B cell (primary cell): Measurements from ENCODE around the gene MFRP. TPM values are rescaled to one million over a fixed set of nuclear protein-coding genes. Genes with fewer than 3 reads are reported as not detected.
A peak's percentile ranks its signal among the peaks of the same experiment; 100 is the strongest.

ENCODE experiments used
- ATAC-seq: fragments of 200-7000 bp; cut with Tn5 transposase; one replicate; pipeline ENCODE4 v1.10.0; 2021; ENCODE audit warnings: low read depth, mild to moderate bottlenecking, moderate number of reproducible peaks, moderate library complexity
- CTCF ChIA-PET: fragments of 350-600 bp; sonication (Branson Sonifier 250); formaldehyde crosslinking; loops from one replicate; lab custom pipeline; 2021; ENCODE audit warnings: antibody characterized with exemption, inconsistent platforms; lab: Charles Lee
- POLR2A ChIA-PET: fragments of 350-600 bp; sonication (Branson Sonifier 250); formaldehyde crosslinking; loops from one replicate; lab custom pipeline; 2021; ENCODE audit warnings: antibody characterized with exemption; lab: Charles Lee
- DNase-seq: peaks from one replicate; pipeline ENCODE4 v3.0.0; 2013
- H2AFZ ChIP-seq: 2 replicates; pipeline ENCODE4 v1.6.1; 2012; ENCODE audit warnings: mild to moderate bottlenecking, low read depth, low read length; ENCODE audit not compliant: insufficient read depth, poor library complexity, severe bottlenecking
- H3K27ac ChIP-seq, 2 donors: 1 replicate in 1 of 2; 2 replicates in 1 of 2; pipeline ENCODE4 v1.5.1; 2012 to 2013; ENCODE audit warnings: low read length in 2 of 2, mild to moderate bottlenecking in 2 of 2, moderate library complexity in 1 of 2
- H3K27me3 ChIP-seq, 4 experiments: fragments of 200-600 bp in 1 of 4; sonication (generic) in 1 of 4; replicated peaks in 1 of 4; 1 replicate in 2 of 4; 2 replicates in 2 of 4; pipeline versions ENCODE4 v1.6.1 to v1.7.0; 2013 to 2016; ENCODE audit warnings: low read length in 3 of 4, mild to moderate bottlenecking in 2 of 4, mixed read lengths in 1 of 4, moderate library complexity in 1 of 4; ENCODE audit not compliant: insufficient read depth in 4 of 4, control insufficient read depth in 3 of 4; ENCODE audit errors: control extremely low read depth in 1 of 4
- H3K36me3 ChIP-seq, 2 experiments: replicated peaks in 1 of 2; 1 replicate in 1 of 2; 2 replicates in 1 of 2; pipeline versions ENCODE4 v1.6.1 to v1.7.1; 2013; ENCODE audit warnings: low read length in 1 of 2; ENCODE audit not compliant: insufficient read depth in 2 of 2, control insufficient read depth in 1 of 2; ENCODE audit errors: control extremely low read depth in 1 of 2, extremely low read depth in 1 of 2
- H3K4me1 ChIP-seq, 2 donors: fragments of 200-600 bp in 1 of 2; sonication (generic) in 1 of 2; 1 replicate in 1 of 2; 2 replicates in 1 of 2; pipeline versions ENCODE4 v1.5.1 to v1.6.1; 2013 to 2017; ENCODE audit warnings: low read length in 2 of 2; ENCODE audit not compliant: control insufficient read depth in 2 of 2, insufficient read depth in 2 of 2
- H3K4me2 ChIP-seq: replicated peaks from 2 replicates; pipeline ENCODE3; 2012; ENCODE audit warnings: mild to moderate bottlenecking, low read depth, low read length; ENCODE audit not compliant: poor library complexity, severe bottlenecking
- H3K4me3 ChIP-seq, 5 experiments: fragments of 200-600 bp in 1 of 5; sonication (generic) in 1 of 5; 1 replicate in 3 of 5; 2 replicates in 2 of 5; pipeline versions ENCODE4 v1.5.1 to v1.7.0; 2011 to 2016; ENCODE audit warnings: low read length in 4 of 5, mild to moderate bottlenecking in 4 of 5, low read depth in 2 of 5, control low read depth in 1 of 5, moderate library complexity in 1 of 5; ENCODE audit not compliant: insufficient read depth in 1 of 5; ENCODE audit errors: control extremely low read depth in 1 of 5, extremely low read depth in 1 of 5
- H3K79me2 ChIP-seq: fragments of 200-600 bp; sonication (generic); one replicate; pipeline ENCODE4 v1.6.0; 2016; ENCODE audit warnings: low read length; ENCODE audit not compliant: control insufficient read depth, insufficient read depth
- H3K9ac ChIP-seq: fragments of 200-600 bp; sonication (generic); 2 replicates; pipeline ENCODE4 v1.6.1; 2017; ENCODE audit warnings: mild to moderate bottlenecking, low read length, moderate library complexity
- H3K9me3 ChIP-seq, 3 donors: one replicate each; pipeline versions ENCODE4 v1.6.1 to v1.7.1; 2013; ENCODE audit warnings: low read length in 2 of 3; ENCODE audit not compliant: control insufficient read depth in 2 of 3, insufficient read depth in 1 of 3; ENCODE audit errors: control extremely low read depth in 1 of 3
- H4K20me1 ChIP-seq: 2 replicates; pipeline ENCODE4 v1.6.0; 2012; ENCODE audit warnings: mild to moderate bottlenecking, low read length; ENCODE audit not compliant: insufficient read depth, control insufficient read depth, poor library complexity, severe bottlenecking
- H3K27ac Mint-ChIP-seq: one replicate; pipeline ENCODE4 v1.8.0; 2021; ENCODE audit warnings: mixed read lengths
- H3K27me3 Mint-ChIP-seq: one replicate; pipeline ENCODE4 v1.8.0; 2021; ENCODE audit warnings: mixed read lengths
- H3K4me1 Mint-ChIP-seq: one replicate; pipeline ENCODE4 v1.8.0; 2021; ENCODE audit warnings: mixed read lengths
- H3K4me3 Mint-ChIP-seq: one replicate; pipeline ENCODE4 v1.8.0; 2021; ENCODE audit warnings: mixed read lengths
- H3K9me3 Mint-ChIP-seq: one replicate; pipeline ENCODE4 v1.8.0; 2022; ENCODE audit warnings: mixed read lengths; ENCODE audit not compliant: insufficient read depth
- EZH2 ChIP-seq: IDR thresholded peaks from 2 replicates; pipeline ENCODE4 v1.6.1; 2012; ENCODE audit warnings: borderline replicate concordance, low read depth, mild to moderate bottlenecking, moderate library complexity, low read length; ENCODE audit not compliant: insufficient read depth, poor library complexity, severe bottlenecking
- WGBS: methylation state at CpG from one replicate; pipeline ENCODE4 v1.1.5; 2013; ENCODE audit warnings: missing lambda C conversion rate; ENCODE audit not compliant: insufficient coverage; 5-methylcytosine and 5-hydroxymethylcytosine counted together
- intact Hi-C: fragments of 100-400 bp; cut with micrococcal nuclease; formaldehyde crosslinking; loops from one replicate; pipeline ENCODE4 v1.10.0; 2022
- polyA plus RNA-seq: library from polyadenylated mRNA; depleted of rRNA; stranded (reverse); fragments of >200 nt; gene quantifications from 2 replicates; pipeline ENCODE4 v1.2.3, GENCODE V29; 2012
- total RNA-seq, 2 donors: library from RNA; stranded (reverse); fragments of 120-200 nt in 1 of 2; gene quantifications; 1 replicate in 1 of 2; 2 replicates in 1 of 2; pipeline versions ENCODE4 v1.2.3 to v1.2.4, GENCODE V29; 2013 to 2022
- TF ChIP-seq, protein P1 (sequence below): fragments of 200-600 bp; IDR thresholded peaks from one replicate; pipeline ENCODE4 v1.8.0; 2022; ENCODE audit warnings: antibody characterized with exemption, mild to moderate bottlenecking

MFRP gene
- total and polyA plus RNA-seq, 2 donors (not counting 1 experiment from before 2014, with no cell fraction given), result not detected

DNA sequence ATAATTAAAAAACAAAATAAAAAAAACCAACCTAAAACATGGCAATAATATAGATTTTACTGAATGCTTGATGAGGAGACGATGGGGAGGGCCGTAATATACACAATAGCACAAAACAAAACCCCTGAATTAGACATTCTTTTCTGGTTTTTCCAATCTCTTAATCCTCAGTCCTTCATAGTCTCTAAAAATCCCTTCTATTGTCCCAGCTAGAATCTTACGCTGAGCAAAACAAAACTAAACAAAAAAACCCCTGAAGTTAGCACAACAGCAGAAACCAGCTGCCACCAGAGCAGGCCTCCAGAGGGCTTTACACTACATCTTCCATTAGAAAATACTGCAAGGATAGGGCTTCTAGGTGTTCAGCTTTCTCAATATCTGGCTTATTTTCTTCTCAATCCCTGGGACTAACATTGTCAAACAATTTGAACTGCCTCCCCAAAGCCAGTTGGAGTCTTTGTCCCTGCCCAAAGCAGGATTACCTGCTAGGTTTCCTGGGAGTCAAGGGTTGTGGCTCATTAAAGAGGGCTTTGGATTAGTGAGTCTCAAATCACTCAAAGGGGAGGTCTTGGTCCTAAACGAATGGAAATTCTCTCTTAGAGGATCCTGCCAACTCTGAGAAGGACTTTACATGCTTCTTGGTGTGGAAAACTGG lies 14.3 kb downstream of the MFRP start:
- peak overlapping the region; percentile 99 for H3K4me3 Mint-ChIP-seq
- Histone ChIP-seq H3K9ac (no peak overlapping the region), H3K4me1 (peaks cover 6 to 13% of the 10 kb centered on the region in 2 donors), H3K9me3 (no peaks in the 10 kb centered on the region), H3K4me3 (no peak overlapping the region), H2AFZ (no peak overlapping the region), H4K20me1 (no peaks in the 10 kb centered on the region), H3K27me3 (no peaks in the 10 kb centered on the region), H3K4me2 (no peak overlapping the region), H3K36me3 (peaks cover 0 to 2% of the 10 kb centered on the region in 2 experiments), H3K27ac (no peak overlapping the region), H3K79me2 (peaks cover 14% of the 10 kb centered on the region)
- ChIA-PET CTCF (interaction anchor here (1.1 to 2.2 kb wide), 3 partner anchors 9 to 24 kb away, joined by 5 to 11 read pairs (median 6); no protein-coding TSS in a partner anchor), POLR2A (interaction anchor here (0.6 kb wide), 1 partner anchor 249 kb away, joined by 6 read pairs; no protein-coding TSS in a partner anchor)
- H3K9me3 Mint-ChIP-seq, result no peaks in the 10 kb centered on the region
- no peak overlapping the region for H3K27ac Mint-ChIP-seq
- 94% methylated on average over 3 of the region's 4 CpGs for WGBS
- no peak for DNase-seq
- H3K27me3 Mint-ChIP-seq, result peaks cover 9% of the 10 kb centered on the region
- ATAC-seq, result no peak
- intact Hi-C loops, result no loop called here
- H3K4me1 Mint-ChIP-seq, result peaks cover 19% of the 10 kb centered on the region
- TF ChIP-seq, protein P1, sequence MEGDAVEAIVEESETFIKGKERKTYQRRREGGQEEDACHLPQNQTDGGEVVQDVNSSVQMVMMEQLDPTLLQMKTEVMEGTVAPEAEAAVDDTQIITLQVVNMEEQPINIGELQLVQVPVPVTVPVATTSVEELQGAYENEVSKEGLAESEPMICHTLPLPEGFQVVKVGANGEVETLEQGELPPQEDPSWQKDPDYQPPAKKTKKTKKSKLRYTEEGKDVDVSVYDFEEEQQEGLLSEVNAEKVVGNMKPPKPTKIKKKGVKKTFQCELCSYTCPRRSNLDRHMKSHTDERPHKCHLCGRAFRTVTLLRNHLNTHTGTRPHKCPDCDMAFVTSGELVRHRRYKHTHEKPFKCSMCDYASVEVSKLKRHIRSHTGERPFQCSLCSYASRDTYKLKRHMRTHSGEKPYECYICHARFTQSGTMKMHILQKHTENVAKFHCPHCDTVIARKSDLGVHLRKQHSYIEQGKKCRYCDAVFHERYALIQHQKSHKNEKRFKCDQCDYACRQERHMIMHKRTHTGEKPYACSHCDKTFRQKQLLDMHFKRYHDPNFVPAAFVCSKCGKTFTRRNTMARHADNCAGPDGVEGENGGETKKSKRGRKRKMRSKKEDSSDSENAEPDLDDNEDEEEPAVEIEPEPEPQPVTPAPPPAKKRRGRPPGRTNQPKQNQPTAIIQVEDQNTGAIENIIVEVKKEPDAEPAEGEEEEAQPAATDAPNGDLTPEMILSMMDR, result no peak
- TF ChIP-seq EZH2, result no peak

DNA sequence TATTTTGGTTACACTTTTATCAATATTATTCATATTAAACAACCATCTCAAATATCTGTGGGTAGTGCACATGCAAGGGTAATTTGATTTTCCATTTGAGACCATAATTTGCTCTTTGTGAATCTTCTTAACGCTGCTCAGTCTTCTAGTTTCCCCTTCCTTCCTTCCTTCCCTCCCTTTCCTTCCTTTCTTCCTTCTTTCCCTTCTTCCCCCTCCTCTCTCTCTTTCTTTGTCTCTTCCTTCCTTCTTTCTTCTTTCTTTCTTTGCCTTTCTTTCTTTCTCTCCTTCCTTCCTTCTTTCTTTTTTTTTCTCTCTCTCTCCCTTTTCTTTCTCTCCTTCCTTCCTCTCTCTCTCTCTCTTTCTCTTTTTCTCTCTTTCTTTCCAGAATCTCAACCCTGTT lies 16.3 kb downstream of the MFRP start:
- intact Hi-C loops, result no loop called here
- H3K9ac ChIP-seq, result no peak overlapping the region
- Mint-ChIP-seq H3K27ac (no peak overlapping the region), H3K4me1 (peaks cover 14% of the 10 kb centered on the region), H3K4me3 (no peak overlapping the region), H3K27me3 (peaks cover 9% of the 10 kb centered on the region), H3K9me3 (no peaks in the 10 kb centered on the region)
- H3K4me1 ChIP-seq, result peaks cover 5 to 10% of the 10 kb centered on the region in 2 donors
- H4K20me1 ChIP-seq, result no peaks in the 10 kb centered on the region
- H2AFZ ChIP-seq, result no peak overlapping the region
- H3K4me2 ChIP-seq, result no peak overlapping the region
- H3K4me3 ChIP-seq, result no peak overlapping the region
- CTCF ChIA-PET, result no interaction called here
- DNase-seq (no peak), ATAC-seq (no peak)
- no peaks in the 10 kb centered on the region for H3K27me3 ChIP-seq
- no peaks in the 10 kb centered on the region for H3K36me3 ChIP-seq
- no peaks in the 10 kb centered on the region for H3K9me3 ChIP-seq
- peaks cover 13% of the 10 kb centered on the region for H3K79me2 ChIP-seq
- no peak for TF ChIP-seq EZH2
- TF ChIP-seq, protein P1, result no peak
- WGBS, result 33% methylated on average over 1 of the region's 1 CpG
- POLR2A ChIA-PET, result interaction anchor here (0.7 kb wide), 1 partner anchor 560 kb away, joined by 8 read pairs; no protein-coding TSS in a partner anchor
- H3K27ac ChIP-seq, result no peak overlapping the region
